ENCODE data around the gene SMG1. TPM values are rescaled to one million over a fixed set of nuclear protein-coding genes. Genes with fewer than 3 reads are reported as not detected.
"Not testable (repeated sequence)": the region's sequence is repeated elsewhere in the genome, so short reads cannot be mapped to it uniquely, and the experiment has no call there.

SMG1 gene
- polyA plus RNA-seq (2011; rRNA removed) (30.3 and 38.7 TPM in 2 replicates), polyA minus RNA-seq (2011; rRNA and poly(A)+ RNA removed) (131 and 163 TPM in 2 replicates)

- CTCF ChIA-PET; H3K9me3 ChIP-seq (ENCODE audit: control insufficient read depth, insufficient read depth, low read length); H3K27me3 ChIP-seq (ENCODE audit: control insufficient read depth, insufficient read depth, low read length): not testable (repeated sequence)
- peak; percentile 80 for DNase-seq (ENCODE audit: low read depth, low spot score)
- Histone ChIP-seq H3K27ac (ENCODE audit: low read depth, low read length) (peak within 1 kb of the TSS; percentile 87), H3K4me3 (ENCODE audit: low read depth, low read length) (peak within 1 kb of the TSS; percentile 70)
- POLR2A ChIA-PET, result interaction anchor here (1.0 kb wide), 1 partner anchor 125 kb away, joined by 3 read pairs; the partner anchor contains the start of gene ARL6IP1
Measured at GRCh38 chr16:18925986-18926865, at the start of gene SMG1. SMG1 (minus strand) TSS chr16:18926408; CDS start chr16:18926041, 367 bp downstream.

- Histone ChIP-seq H3K27me3 (ENCODE audit: control insufficient read depth, insufficient read depth, low read length) (peaks cover 11% of the 10 kb centered on the region), H3K27ac (ENCODE audit: low read depth, low read length) (no peak overlapping the region), H3K4me3 (ENCODE audit: low read depth, low read length) (no peak overlapping the region), H3K9me3 (ENCODE audit: control insufficient read depth, insufficient read depth, low read length) (no peaks in the 10 kb centered on the region)
- DNase-seq (ENCODE audit: low read depth, low spot score), result no peak
- POLR2A ChIA-PET, result no interaction called here
- TF ChIP-seq CTCF (IDR thresholded peaks at IDR 0.05; ENCODE audit: low read depth, low read length), result no peak
- CTCF ChIA-PET, result interaction anchor here (0.9 to 3.6 kb wide), 2 partner anchors 8 to 174 kb away, joined by 3 to 18 read pairs; partner anchors contain the start of genes ARL6IP1 and TMC7
Measured at GRCh38 chr16:18975109-18975508, 48.9 kb upstream of the SMG1 start.

GRCh38 chr16:18969855-18970240, 43.6 kb upstream of the SMG1 start:
- POLR2A ChIA-PET, result no interaction called here
- no peak for DNase-seq (ENCODE audit: low read depth, low spot score)
- CTCF ChIA-PET, result interaction anchor here (0.5 to 3.1 kb wide), 39 partner anchors 8 to 852 kb away, joined by 3 to 44 read pairs (median 4); partner anchors contain the start of genes ARL6IP1, RPS15A and TMC7
- Histone ChIP-seq H3K4me3 (ENCODE audit: low read depth, low read length) (no peak overlapping the region), H3K27me3 (ENCODE audit: control insufficient read depth, insufficient read depth, low read length) (peaks cover 4% of the 10 kb centered on the region), H3K27ac (ENCODE audit: low read depth, low read length) (no peak overlapping the region), H3K9me3 (ENCODE audit: control insufficient read depth, insufficient read depth, low read length) (no peaks in the 10 kb centered on the region)
- no peak for TF ChIP-seq CTCF (IDR thresholded peaks at IDR 0.05; ENCODE audit: low read depth, low read length)

GRCh38 chr16:18969050-18969854, 43.0 kb upstream of the SMG1 start:
- TF ChIP-seq CTCF (IDR thresholded peaks at IDR 0.05; ENCODE audit: low read depth, low read length), result peak; percentile 93
- ChIA-PET CTCF (interaction anchor here (0.5 to 3.1 kb wide), 44 partner anchors 8 to 853 kb away, joined by 3 to 44 read pairs (median 4); partner anchors contain the start of genes ARL6IP1, RPS15A and TMC7), POLR2A (no interaction called here)

GRCh38 chr16:18966791-18967190, 40.6 kb upstream of the SMG1 start:
- peaks cover 4% of the 10 kb centered on the region for H3K27me3 ChIP-seq (ENCODE audit: control insufficient read depth, insufficient read depth, low read length)
- no peak for DNase-seq (ENCODE audit: low read depth, low spot score)
- no peaks in the 10 kb centered on the region for H3K9me3 ChIP-seq (ENCODE audit: control insufficient read depth, insufficient read depth, low read length)
- no peak overlapping the region for H3K27ac ChIP-seq (ENCODE audit: low read depth, low read length)
- CTCF ChIA-PET, result interaction anchor here (2.4 kb wide), 1 partner anchor 165 kb away, joined by 7 read pairs; the partner anchor contains the start of gene ARL6IP1
- H3K4me3 ChIP-seq (ENCODE audit: low read depth, low read length), result no peak overlapping the region
- no peak for TF ChIP-seq CTCF (IDR thresholded peaks at IDR 0.05; ENCODE audit: low read depth, low read length)
- POLR2A ChIA-PET, result no interaction called here

More at GRCh38 chr16:18969050-18969854, 43.0 kb upstream of the SMG1 start:
- no peak overlapping the region for H3K27ac ChIP-seq (ENCODE audit: low read depth, low read length)
- peaks cover 4% of the 10 kb centered on the region for H3K27me3 ChIP-seq (ENCODE audit: control insufficient read depth, insufficient read depth, low read length)
- DNase-seq (ENCODE audit: low read depth, low spot score), result peak; percentile 23
- H3K9me3 ChIP-seq (ENCODE audit: control insufficient read depth, insufficient read depth, low read length), result no peaks in the 10 kb centered on the region
- H3K4me3 ChIP-seq (ENCODE audit: low read depth, low read length), result peak overlapping the region; percentile 38
